ENCODE measurements around the gene JPH2.
A peak's percentile ranks its signal among the peaks of the same experiment; 100 is the strongest.
"Not testable (repeated sequence)": the region's sequence is repeated elsewhere in the genome, so short reads cannot be mapped to it uniquely, and the experiment has no call there.

The JPH2 gene

GRCh38 chr20:44211177-44212039, 24.4 kb upstream of the JPH2 start:
- H3K4me3 ChIP-seq (ENCODE audit: low read depth, low read length): peak overlapping the region; percentile 84

GRCh38 chr20:44210406-44211176, 23.6 kb upstream of the JPH2 start, which contains the start of gene OSER1:
Gene OSER1 (minus strand): TSS chr20:44210771. CDS start chr20:44206957, 3,814 bp downstream.
- peak within 1 kb of the TSS; percentile 94 for H3K4me3 ChIP-seq (ENCODE audit: low read depth, low read length)

- H3K4me3 ChIP-seq (ENCODE audit: low read depth, low read length): peak overlapping the region; percentile 94
These were observed 22.9 kb upstream of the JPH2 start for GRCh38 chr20:44209686-44210405.

GRCh38 chr20:44208770-44209169, 21.8 kb upstream of the JPH2 start:
- peak overlapping the region; percentile 94 for H3K4me3 ChIP-seq (ENCODE audit: low read depth, low read length)

- H3K4me3 ChIP-seq (ENCODE audit: low read depth, low read length): no peak overlapping the region
These were observed 21.2 kb upstream of the JPH2 start for GRCh38 chr20:44208165-44208564.

- H3K4me3 ChIP-seq (ENCODE audit: low read depth, low read length): no peak overlapping the region
These were observed 20.2 kb upstream of the JPH2 start for GRCh38 chr20:44207126-44207723.

GRCh38 chr20:44206132-44206531, 19.1 kb upstream of the JPH2 start:
- no peak overlapping the region for H3K4me3 ChIP-seq (ENCODE audit: low read depth, low read length)

- H3K4me3 ChIP-seq (ENCODE audit: low read depth, low read length): no peak overlapping the region
These were observed 17.8 kb upstream of the JPH2 start for GRCh38 chr20:44204832-44205215.

GRCh38 chr20:44204156-44204831, 17.3 kb upstream of the JPH2 start:
- no peak overlapping the region for H3K4me3 ChIP-seq (ENCODE audit: low read depth, low read length)

GRCh38 chr20:44203161-44203560, 16.2 kb upstream of the JPH2 start:
- H3K4me3 ChIP-seq (ENCODE audit: low read depth, low read length): no peak overlapping the region

GRCh38 chr20:44200983-44201382, 14.0 kb upstream of the JPH2 start:
- no peak overlapping the region for H3K4me3 ChIP-seq (ENCODE audit: low read depth, low read length)

GRCh38 chr20:44200371-44200770, 13.4 kb upstream of the JPH2 start:
- no peak overlapping the region for H3K4me3 ChIP-seq (ENCODE audit: low read depth, low read length)

GRCh38 chr20:44199877-44200276, 12.9 kb upstream of the JPH2 start:
- no peak overlapping the region for H3K4me3 ChIP-seq (ENCODE audit: low read depth, low read length)

- H3K4me3 ChIP-seq (ENCODE audit: low read depth, low read length): no peak overlapping the region
These were observed 11.9 kb upstream of the JPH2 start for GRCh38 chr20:44198872-44199271.

GRCh38 chr20:44196271-44196670, 9.3 kb upstream of the JPH2 start:
- no peak overlapping the region for H3K4me3 ChIP-seq (ENCODE audit: low read depth, low read length)

GRCh38 chr20:44195605-44196004, 8.6 kb upstream of the JPH2 start:
- no peak overlapping the region for H3K4me3 ChIP-seq (ENCODE audit: low read depth, low read length)

GRCh38 chr20:44193801-44194200, 6.8 kb upstream of the JPH2 start:
- H3K4me3 ChIP-seq (ENCODE audit: low read depth, low read length): no peak overlapping the region

GRCh38 chr20:44191640-44192039, 4.7 kb upstream of the JPH2 start:
- H3K4me3 ChIP-seq (ENCODE audit: low read depth, low read length): not testable (repeated sequence)

GRCh38 chr20:44190197-44190852, 3.3 kb upstream of the JPH2 start:
- H3K4me3 ChIP-seq (ENCODE audit: low read depth, low read length): not testable (repeated sequence)

GRCh38 chr20:44188752-44189151, 1.8 kb upstream of the JPH2 start:
- H3K4me3 ChIP-seq (ENCODE audit: low read depth, low read length): no peak overlapping the region
